HEK293 (cell line): Measurements from ENCODE around the gene LANCL2.

Source experiments
- CTCF ChIA-PET: fragments of 350-600 bp; formaldehyde crosslinking; extraction: SDS; loops from one replicate; lab custom pipeline; 2021; ENCODE audit warnings: antibody characterized with exemption; lab: Yijun Ruan, JAX
- POLR2A ChIA-PET: fragments of 300-600 bp; formaldehyde crosslinking; extraction: SDS; loops from one replicate; lab custom pipeline; 2020; ENCODE audit warnings: antibody characterized with exemption, inconsistent platforms; lab: Yijun Ruan, JAX
- H3K27ac ChIP-seq: fragments of 200-500 bp; sonication (Bioruptor generic); 2 replicates; pipeline ENCODE4 v1.5.1; 2014; ENCODE audit warnings: low read depth, low read length, control low read depth, inconsistent platforms; ENCODE audit errors: extremely low read depth
- H3K36me3 ChIP-seq, 2 experiments: fragments of 200-500 bp in 1 of 2; sonication (Bioruptor generic) in 1 of 2; 1 replicate in 1 of 2; 2 replicates in 1 of 2; pipeline ENCODE4 v1.5.1; 2014 to 2017; ENCODE audit warnings: inconsistent platforms in 2 of 2, low read length in 2 of 2; ENCODE audit not compliant: control insufficient read depth in 2 of 2, insufficient read depth in 1 of 2
- H3K4me1 ChIP-seq: fragments of 200-500 bp; sonication (Bioruptor generic); 2 replicates; pipeline ENCODE4 v1.5.1; 2014; ENCODE audit warnings: mild to moderate bottlenecking, low read length, inconsistent platforms; ENCODE audit not compliant: control insufficient read depth, insufficient read depth
- H3K4me3 ChIP-seq: 2 replicates; pipeline ENCODE4 v1.5.1; 2011; ENCODE audit warnings: low read depth, mild to moderate bottlenecking, control low read depth, low read length, moderate library complexity
- H3K9me3 ChIP-seq: fragments of 200-500 bp; sonication (Bioruptor generic); 2 replicates; pipeline ENCODE4 v1.5.1; 2014; ENCODE audit warnings: low read depth, low read length, inconsistent platforms; ENCODE audit not compliant: control insufficient read depth, insufficient read depth
- ELK4 ChIP-seq: IDR thresholded peaks from 2 replicates; pipeline ENCODE4 v1.6.1; 2011; ENCODE audit warnings: mild to moderate bottlenecking, low read depth, low read length, borderline replicate concordance
- HIC1 ChIP-seq: fragments of 450-650 bp; formaldehyde crosslinking; IDR thresholded peaks from 2 replicates; pipeline ENCODE4 v1.5.1; 2016; ENCODE audit warnings: missing biosample characterization, missing genetic modification characterization
- MYNN ChIP-seq: fragments of 450-650 bp; formaldehyde crosslinking; IDR thresholded peaks from 2 replicates; pipeline ENCODE4 v1.5.1; 2016; ENCODE audit warnings: missing biosample characterization, missing genetic modification characterization, borderline replicate concordance
- MZF1 ChIP-seq: fragments of 450-650 bp; formaldehyde crosslinking; IDR thresholded peaks from 2 replicates; pipeline ENCODE4 v1.5.1; 2017; ENCODE audit warnings: missing biosample characterization, missing genetic modification characterization, borderline replicate concordance
- OVOL3 ChIP-seq: fragments of 450-650 bp; formaldehyde crosslinking; IDR thresholded peaks from 2 replicates; pipeline ENCODE4 v1.5.1; 2016; ENCODE audit warnings: missing biosample characterization, missing genetic modification characterization
- PRDM4 ChIP-seq: fragments of 450-650 bp; formaldehyde crosslinking; IDR thresholded peaks from 2 replicates; pipeline ENCODE4 v1.5.1; 2017; ENCODE audit warnings: missing biosample characterization, missing genetic modification characterization
- SALL2 ChIP-seq: fragments of 450-650 bp; formaldehyde crosslinking; IDR thresholded peaks from 2 replicates; pipeline ENCODE4 v1.5.0; 2017; ENCODE audit warnings: missing biosample characterization, mild to moderate bottlenecking, missing genetic modification characterization, borderline replicate concordance
- WT1 ChIP-seq: fragments of 450-650 bp; formaldehyde crosslinking; IDR thresholded peaks from 2 replicates; pipeline ENCODE4 v1.5.1; 2016; ENCODE audit warnings: missing biosample characterization, missing genetic modification characterization
- ZEB2 ChIP-seq: fragments of 450-650 bp; formaldehyde crosslinking; IDR thresholded peaks from 2 replicates; pipeline ENCODE4 v1.5.1; 2016; ENCODE audit warnings: missing biosample characterization, missing genetic modification characterization
- ZIC2 ChIP-seq: fragments of 450-650 bp; formaldehyde crosslinking; IDR thresholded peaks from 2 replicates; pipeline ENCODE4 v1.5.1; 2016; ENCODE audit warnings: missing biosample characterization, missing genetic modification characterization
- ZNF114 ChIP-seq: fragments of 450-650 bp; formaldehyde crosslinking; IDR thresholded peaks from 2 replicates; pipeline ENCODE4 v1.5.0; 2017; ENCODE audit warnings: missing biosample characterization, missing genetic modification characterization
- ZNF121 ChIP-seq: fragments of 450-650 bp; formaldehyde crosslinking; IDR thresholded peaks from 2 replicates; pipeline ENCODE4 v1.5.1; 2016; ENCODE audit warnings: missing biosample characterization, missing genetic modification characterization
- ZNF132 ChIP-seq: fragments of 450-650 bp; formaldehyde crosslinking; IDR thresholded peaks from 2 replicates; pipeline ENCODE4 v1.5.1; 2017; ENCODE audit warnings: missing biosample characterization, missing genetic modification characterization, borderline replicate concordance
- ZNF202 ChIP-seq: fragments of 450-650 bp; formaldehyde crosslinking; IDR thresholded peaks from 2 replicates; pipeline ENCODE4 v1.5.1; 2016; ENCODE audit warnings: missing biosample characterization, missing genetic modification characterization, borderline replicate concordance
- ZNF433 ChIP-seq: fragments of 450-650 bp; formaldehyde crosslinking; IDR thresholded peaks from 2 replicates; pipeline ENCODE4 v1.5.1; 2016; ENCODE audit warnings: missing biosample characterization, missing genetic modification characterization, low read depth
- ZNF449 ChIP-seq: fragments of 450-650 bp; formaldehyde crosslinking; IDR thresholded peaks from 2 replicates; pipeline ENCODE4 v1.5.1; 2017; ENCODE audit warnings: missing biosample characterization, mild to moderate bottlenecking, missing genetic modification characterization, moderate library complexity
- ZNF544 ChIP-seq: fragments of 450-650 bp; formaldehyde crosslinking; IDR thresholded peaks from 2 replicates; pipeline ENCODE4 v1.5.0; 2017; ENCODE audit warnings: missing biosample characterization, missing genetic modification characterization
- ZNF560 ChIP-seq: fragments of 450-650 bp; formaldehyde crosslinking; IDR thresholded peaks from 2 replicates; pipeline ENCODE4 v1.5.1; 2017; ENCODE audit warnings: missing biosample characterization, missing genetic modification characterization, borderline replicate concordance
- ZNF571 ChIP-seq: fragments of 450-650 bp; formaldehyde crosslinking; IDR thresholded peaks from 2 replicates; pipeline ENCODE4 v1.5.0; 2017; ENCODE audit warnings: missing biosample characterization, missing genetic modification characterization
- ZNF596 ChIP-seq: fragments of 450-650 bp; IDR thresholded peaks from 2 replicates; pipeline ENCODE4 v1.5.0; 2018; ENCODE audit warnings: missing biosample characterization, mild to moderate bottlenecking, missing genetic modification characterization, moderate library complexity
- ZNF621 ChIP-seq: fragments of 450-650 bp; formaldehyde crosslinking; IDR thresholded peaks from 2 replicates; pipeline ENCODE4 v1.5.1; 2017; ENCODE audit warnings: missing biosample characterization, missing genetic modification characterization
- ZNF777 ChIP-seq: fragments of 450-650 bp; formaldehyde crosslinking; IDR thresholded peaks from 2 replicates; pipeline ENCODE4 v1.5.1; 2017; ENCODE audit warnings: missing biosample characterization, missing genetic modification characterization, borderline replicate concordance
- ZXDB ChIP-seq: fragments of 450-650 bp; formaldehyde crosslinking; IDR thresholded peaks from 2 replicates; pipeline ENCODE4 v1.5.1; 2016; ENCODE audit warnings: missing biosample characterization, missing genetic modification characterization

LANCL2 gene

GRCh38 chr7:55336540-55336939 is 28.6 kb upstream of the LANCL2 start:
- POLR2A ChIA-PET = interaction anchor here (0.6 kb wide), 1 partner anchor 322 kb away, joined by 6 read pairs; no protein-coding TSS in a partner anchor
- Histone ChIP-seq H3K27ac (no peak overlapping the region), H3K4me1 (no peaks in the 10 kb centered on the region), H3K36me3 (no peaks in the 10 kb centered on the region), H3K4me3 (no peak overlapping the region), H3K9me3 (no peaks in the 10 kb centered on the region)
- TF ChIP-seq ZNF621 (tag by site-specific recombination) (no peak), HIC1 (tag by site-specific recombination) (no peak), PRDM4 (tag by site-specific recombination) (no peak), ZNF560 (tag by site-specific recombination) (no peak), ZNF596 (tag by site-specific recombination) (no peak), MYNN (tag by site-specific recombination) (no peak), ZNF202 (tag by site-specific recombination) (no peak), ZIC2 (no peak), ELK4 (no peak), SALL2 (tag by site-specific recombination) (no peak), ZNF777 (no peak), ZNF571 (tag by site-specific recombination) (no peak)
- CTCF ChIA-PET = no interaction called here

GRCh38 chr7:55339033-55340000 is 25.8 kb upstream of the LANCL2 start:
- no peak overlapping the region for H3K27ac ChIP-seq
- H3K9me3 ChIP-seq = no peaks in the 10 kb centered on the region
- H3K4me1 ChIP-seq = no peaks in the 10 kb centered on the region
- no peak overlapping the region for H3K4me3 ChIP-seq
- ChIA-PET POLR2A (no interaction called here), CTCF (no interaction called here)
- H3K36me3 ChIP-seq = no peaks in the 10 kb centered on the region
- TF ChIP-seq ZNF433 (tag by site-specific recombination) = no peak
- no peak for TF ChIP-seq ZNF114 (tag by site-specific recombination)
- TF ChIP-seq ZNF449 (tag by site-specific recombination) = no peak
- TF ChIP-seq ZNF544 (tag by site-specific recombination) = no peak
- no peak for TF ChIP-seq ZEB2 (tag by site-specific recombination)
- TF ChIP-seq ZNF132 = no peak
- TF ChIP-seq OVOL3 (tag by site-specific recombination) = no peak
- TF ChIP-seq WT1 (tag by site-specific recombination) = no peak
- no peak for TF ChIP-seq ZXDB (tag by site-specific recombination)
- TF ChIP-seq MZF1 (tag by site-specific recombination) = no peak
- no peak for TF ChIP-seq ZNF121
- TF ChIP-seq ELK4 = no peak
- TF ChIP-seq ZNF777 = no peak
